HEK293 (cell line): ENCODE measurements around the gene SIK3.

ENCODE experiments used
- CTCF ChIA-PET: fragments of 350-600 bp; formaldehyde crosslinking; extraction: SDS; loops from one replicate; lab custom pipeline; 2021; ENCODE audit warnings: antibody characterized with exemption; lab: Yijun Ruan, JAX
- POLR2A ChIA-PET: fragments of 300-600 bp; formaldehyde crosslinking; extraction: SDS; loops from one replicate; lab custom pipeline; 2020; ENCODE audit warnings: antibody characterized with exemption, inconsistent platforms; lab: Yijun Ruan, JAX
- H3K27ac ChIP-seq: fragments of 200-500 bp; sonication (Bioruptor generic); 2 replicates; pipeline ENCODE4 v1.5.1; 2014; ENCODE audit warnings: low read depth, low read length, control low read depth, inconsistent platforms; ENCODE audit errors: extremely low read depth
- H3K36me3 ChIP-seq, 2 experiments: fragments of 200-500 bp in 1 of 2; sonication (Bioruptor generic) in 1 of 2; 1 replicate in 1 of 2; 2 replicates in 1 of 2; pipeline ENCODE4 v1.5.1; 2014 to 2017; ENCODE audit warnings: inconsistent platforms in 2 of 2, low read length in 2 of 2; ENCODE audit not compliant: control insufficient read depth in 2 of 2, insufficient read depth in 1 of 2
- H3K4me1 ChIP-seq: fragments of 200-500 bp; sonication (Bioruptor generic); 2 replicates; pipeline ENCODE4 v1.5.1; 2014; ENCODE audit warnings: mild to moderate bottlenecking, low read length, inconsistent platforms; ENCODE audit not compliant: control insufficient read depth, insufficient read depth
- H3K4me3 ChIP-seq: 2 replicates; pipeline ENCODE4 v1.5.1; 2011; ENCODE audit warnings: low read depth, mild to moderate bottlenecking, control low read depth, low read length, moderate library complexity
- H3K9me3 ChIP-seq: fragments of 200-500 bp; sonication (Bioruptor generic); 2 replicates; pipeline ENCODE4 v1.5.1; 2014; ENCODE audit warnings: low read depth, low read length, inconsistent platforms; ENCODE audit not compliant: control insufficient read depth, insufficient read depth
- ELK4 ChIP-seq: IDR thresholded peaks from 2 replicates; pipeline ENCODE4 v1.6.1; 2011; ENCODE audit warnings: mild to moderate bottlenecking, low read depth, low read length, borderline replicate concordance
- HOXD13 ChIP-seq: sonication (generic); formaldehyde crosslinking; IDR thresholded peaks from 2 replicates; pipeline ENCODE4 v1.8.0; 2022; ENCODE audit warnings: missing genetic modification reagents, borderline replicate concordance
- KLF10 ChIP-seq: fragments of 450-650 bp; IDR thresholded peaks from 2 replicates; pipeline ENCODE4 v1.5.1; 2018; ENCODE audit warnings: missing biosample characterization, mild to moderate bottlenecking, missing genetic modification characterization
- OSR2 ChIP-seq: fragments of 450-650 bp; formaldehyde crosslinking; IDR thresholded peaks from 2 replicates; pipeline ENCODE4 v1.5.1; 2016; ENCODE audit warnings: missing biosample characterization, missing genetic modification characterization
- PATZ1 ChIP-seq: fragments of 450-650 bp; formaldehyde crosslinking; IDR thresholded peaks from 2 replicates; pipeline ENCODE4 v1.5.1; 2016; ENCODE audit warnings: missing biosample characterization, missing genetic modification characterization
- SCRT1 ChIP-seq: fragments of 450-650 bp; formaldehyde crosslinking; IDR thresholded peaks from 2 replicates; pipeline ENCODE4 v1.5.1; 2016; ENCODE audit warnings: missing biosample characterization, missing genetic modification characterization, borderline replicate concordance
- SP3 ChIP-seq: fragments of 450-650 bp; formaldehyde crosslinking; IDR thresholded peaks from 2 replicates; pipeline ENCODE4 v1.5.1; 2016; ENCODE audit warnings: missing biosample characterization, missing genetic modification characterization
- SP7 ChIP-seq: fragments of 450-650 bp; formaldehyde crosslinking; IDR thresholded peaks from 2 replicates; pipeline ENCODE4 v1.5.1; 2016; ENCODE audit warnings: missing biosample characterization, missing genetic modification characterization
- TRIM28 ChIP-seq: IDR thresholded peaks from 2 replicates; pipeline ENCODE4 v1.6.1; 2011; ENCODE audit warnings: low read length, control low read depth, borderline replicate concordance
- ZBTB10 ChIP-seq: fragments of 450-650 bp; formaldehyde crosslinking; IDR thresholded peaks from 2 replicates; pipeline ENCODE4 v1.5.1; 2016; ENCODE audit warnings: missing biosample characterization, missing genetic modification characterization
- ZBTB44 ChIP-seq: fragments of 450-650 bp; IDR thresholded peaks from 2 replicates; pipeline ENCODE4 v1.5.1; 2018; ENCODE audit warnings: missing biosample characterization, mild to moderate bottlenecking, missing genetic modification characterization
- ZFP69B ChIP-seq: fragments of 450-650 bp; formaldehyde crosslinking; IDR thresholded peaks from 2 replicates; pipeline ENCODE4 v1.5.1; 2016; ENCODE audit warnings: missing biosample characterization, missing genetic modification characterization
- ZIC2 ChIP-seq: fragments of 450-650 bp; formaldehyde crosslinking; IDR thresholded peaks from 2 replicates; pipeline ENCODE4 v1.5.1; 2016; ENCODE audit warnings: missing biosample characterization, missing genetic modification characterization
- ZNF169 ChIP-seq: fragments of 450-650 bp; formaldehyde crosslinking; IDR thresholded peaks from 2 replicates; pipeline ENCODE4 v1.5.1; 2016; ENCODE audit warnings: missing biosample characterization, missing genetic modification characterization
- ZNF239 ChIP-seq: fragments of 450-650 bp; formaldehyde crosslinking; IDR thresholded peaks from 2 replicates; pipeline ENCODE4 v1.5.1; 2016; ENCODE audit warnings: missing biosample characterization, missing genetic modification characterization
- ZNF248 ChIP-seq: fragments of 450-650 bp; formaldehyde crosslinking; IDR thresholded peaks from 2 replicates; pipeline ENCODE4 v1.5.1; 2017; ENCODE audit warnings: missing biosample characterization, missing genetic modification characterization
- ZNF266 ChIP-seq: fragments of 450-650 bp; formaldehyde crosslinking; IDR thresholded peaks from 2 replicates; pipeline ENCODE4 v1.5.1; 2016; ENCODE audit warnings: missing biosample characterization, missing genetic modification characterization, low read depth
- ZNF341 ChIP-seq: fragments of 450-650 bp; formaldehyde crosslinking; IDR thresholded peaks from 2 replicates; pipeline ENCODE4; 2016; ENCODE audit warnings: low read depth, missing biosample characterization, missing genetic modification characterization
- ZNF366 ChIP-seq: fragments of 450-650 bp; formaldehyde crosslinking; conservative IDR thresholded peaks from 2 replicates; pipeline ENCODE4 v1.5.1; 2016; ENCODE audit warnings: missing biosample characterization, missing genetic modification characterization
- ZNF416 ChIP-seq: fragments of 450-650 bp; formaldehyde crosslinking; IDR thresholded peaks from 2 replicates; pipeline ENCODE4 v1.5.1; 2016; ENCODE audit warnings: missing biosample characterization, missing genetic modification characterization
- ZNF423 ChIP-seq: fragments of 450-650 bp; formaldehyde crosslinking; IDR thresholded peaks from 2 replicates; pipeline ENCODE4 v1.5.1; 2016; ENCODE audit warnings: missing biosample characterization, missing genetic modification characterization
- ZNF433 ChIP-seq: fragments of 450-650 bp; formaldehyde crosslinking; IDR thresholded peaks from 2 replicates; pipeline ENCODE4 v1.5.1; 2016; ENCODE audit warnings: missing biosample characterization, missing genetic modification characterization, low read depth
- ZNF501 ChIP-seq: fragments of 450-650 bp; formaldehyde crosslinking; IDR thresholded peaks from 2 replicates; pipeline ENCODE4 v1.5.1; 2016; ENCODE audit warnings: missing biosample characterization, missing genetic modification characterization
- ZNF513 ChIP-seq: fragments of 450-650 bp; IDR thresholded peaks from 2 replicates; pipeline ENCODE4 v1.5.1; 2018; ENCODE audit warnings: missing biosample characterization, missing genetic modification characterization
- ZNF529 ChIP-seq: fragments of 450-650 bp; formaldehyde crosslinking; IDR thresholded peaks from 2 replicates; pipeline ENCODE4 v1.5.1; 2017; ENCODE audit warnings: missing genetic modification characterization, missing biosample characterization; ENCODE audit not compliant: insufficient replicate concordance
- ZNF560 ChIP-seq: fragments of 450-650 bp; formaldehyde crosslinking; IDR thresholded peaks from 2 replicates; pipeline ENCODE4 v1.5.1; 2017; ENCODE audit warnings: missing biosample characterization, missing genetic modification characterization, borderline replicate concordance
- ZNF677 ChIP-seq: fragments of 450-650 bp; IDR thresholded peaks from 2 replicates; pipeline ENCODE4 v1.5.0; 2018; ENCODE audit warnings: missing biosample characterization, mild to moderate bottlenecking, missing genetic modification characterization, moderate library complexity
- ZNF791 ChIP-seq: fragments of 450-650 bp; formaldehyde crosslinking; IDR thresholded peaks from 2 replicates; pipeline ENCODE4 v1.5.1; 2016; ENCODE audit warnings: missing biosample characterization, missing genetic modification characterization

Gene SIK3

GRCh38 chr11:116825434-116825833 is 272.8 kb downstream of the SIK3 start:
- Histone ChIP-seq H3K27ac (no peak overlapping the region), H3K4me3 (no peak overlapping the region), H3K4me1 (no peaks in the 10 kb centered on the region), H3K36me3 (no peaks in the 10 kb centered on the region), H3K9me3 (no peaks in the 10 kb centered on the region)
- TF ChIP-seq SCRT1 (no peak), ZBTB44 (tag by site-specific recombination) (no peak), TRIM28 (no peak), ZNF266 (tag by site-specific recombination) (no peak), OSR2 (no peak), ZNF366 (tag by site-specific recombination) (no peak), ZNF248 (tag by site-specific recombination) (no peak), ZNF341 (tag by site-specific recombination) (no peak), ZNF529 (tag by site-specific recombination) (no peak), ZBTB10 (tag by site-specific recombination) (no peak), SP3 (no peak)
- POLR2A ChIA-PET: no interaction called here
- CTCF ChIA-PET: interaction anchor here (0.9 to 1.2 kb wide), 2 partner anchors 10 to 35 kb away, joined by 3 to 4 read pairs; no protein-coding TSS in a partner anchor

- no peak within 1 kb of the TSS for H3K4me3 ChIP-seq
- ChIA-PET POLR2A (no interaction called here), CTCF (interaction anchor here (0.6 to 1.0 kb wide), 2 partner anchors 33 to 38 kb away, joined by 3 to 4 read pairs; no protein-coding TSS in a partner anchor)
- no peaks in the 10 kb centered on the region for H3K4me1 ChIP-seq
- H3K9me3 ChIP-seq: no peaks in the 10 kb centered on the region
- H3K27ac ChIP-seq: no peak within 1 kb of the TSS
- no peaks in the 10 kb centered on the region for H3K36me3 ChIP-seq
- TF ChIP-seq ZNF433 (tag by site-specific recombination) (no peak), ZNF677 (tag by site-specific recombination) (no peak), ZNF239 (tag by site-specific recombination) (no peak), ZNF560 (no peak), ZNF423 (tag by site-specific recombination) (no peak), ZIC2 (no peak), ZNF791 (tag by site-specific recombination) (no peak), KLF10 (tag by site-specific recombination) (no peak), ZNF169 (no peak), ZFP69B (no peak), PATZ1 (tag by site-specific recombination) (no peak), ZNF513 (tag by site-specific recombination) (no peak), ZNF416 (no peak), HOXD13 (CRISPR knock-in tag) (no peak), SP7 (tag by site-specific recombination) (no peak), ELK4 (no peak), ZNF501 (no peak)
Measured at GRCh38 chr11:116823031-116823843, 275.0 kb downstream of the SIK3 start, which contains the start of gene APOA4. APOA4 (minus strand) TSS chr11:116823304; CDS start chr11:116823191, 113 bp downstream.
